Lung microvascular endothelial cell (primary cell): Measurements from ENCODE around the gene ASIP. TPM values are rescaled to one million over a fixed set of nuclear protein-coding genes. Genes with fewer than 3 reads are reported as not detected.

Experiments
- DNase-seq, 2 donors: peaks; one replicate each; pipeline versions ENCODE4 v3.0.0 to v3.0.0-alpha.2; 2010; ENCODE audit warnings: low read depth in 2 of 2
- total RNA-seq: library from RNA; depleted of rRNA; stranded (reverse); fragments of >200 nt; gene quantifications from 2 replicates; pipeline ENCODE4 v1.2.1, GENCODE V29; 2014

ASIP gene
- total RNA-seq, 1 donor from 2014 or later = not detected

DNA sequence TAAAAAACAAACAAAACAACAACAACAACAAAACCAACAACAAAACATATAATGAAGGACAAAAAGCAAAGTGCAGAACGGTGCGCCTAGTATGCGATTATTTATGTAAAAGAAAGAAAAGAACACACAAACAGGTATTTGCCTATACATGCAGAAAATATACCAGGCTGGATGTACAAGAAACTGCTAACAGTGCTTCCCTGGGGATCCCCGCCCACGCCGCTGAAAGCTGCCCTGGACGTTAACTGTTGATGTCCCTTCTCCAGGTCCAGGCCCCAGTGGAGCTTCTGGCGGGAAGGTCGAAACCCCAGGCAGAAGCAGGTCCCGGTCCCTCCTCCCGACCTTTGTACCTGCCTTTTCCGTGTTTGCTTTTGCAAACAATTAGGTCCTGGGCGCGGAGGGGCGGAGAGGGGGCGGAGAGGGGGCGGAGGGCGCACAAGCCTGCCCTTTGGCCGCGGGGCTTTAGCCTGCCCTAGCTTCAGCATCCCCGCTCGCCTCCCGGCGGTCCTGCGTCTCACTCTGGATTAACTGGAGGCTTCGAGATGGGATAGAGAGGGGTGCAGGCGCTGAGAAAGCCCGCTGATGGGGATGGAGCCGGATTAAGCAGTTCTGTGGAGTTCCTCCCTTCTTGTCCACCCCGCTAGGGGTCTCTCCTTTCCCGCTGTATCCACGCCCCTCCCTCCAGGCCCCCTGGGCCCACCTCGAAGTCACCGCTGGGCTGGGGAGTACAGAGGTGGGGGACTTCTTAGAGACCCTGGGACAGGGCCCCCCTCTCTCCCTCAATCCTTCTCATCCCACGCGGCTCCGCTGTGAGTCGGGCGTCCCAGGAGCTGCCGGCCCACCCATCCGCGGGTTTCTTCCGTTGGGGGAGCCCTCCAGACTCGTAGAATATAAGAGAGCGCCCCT, 70.1 kb downstream of the ASIP start:
- DNase-seq = no peak

DNA sequence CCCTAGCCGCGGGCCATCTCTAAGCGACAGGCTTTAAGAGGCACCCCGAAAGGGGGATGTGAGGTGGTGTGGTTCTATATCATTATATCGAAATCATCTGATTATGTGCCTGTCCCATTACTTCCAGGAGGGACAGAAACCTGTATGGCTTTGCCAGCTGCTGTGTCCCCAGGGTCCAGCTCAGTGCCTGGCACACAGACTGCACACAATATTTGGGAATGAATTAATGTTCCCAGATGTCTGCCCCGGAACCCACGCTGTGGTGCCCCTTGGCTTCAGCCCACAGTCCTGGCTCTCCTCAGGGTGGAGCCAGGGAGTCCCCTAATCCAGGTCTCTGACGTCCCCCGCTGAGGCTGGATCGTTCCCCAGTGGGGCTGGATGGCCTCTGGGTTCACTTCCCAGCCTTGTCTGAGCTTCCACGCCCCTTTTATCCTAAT, 70.8 kb downstream of the ASIP start:
- no peak for DNase-seq

DNA sequence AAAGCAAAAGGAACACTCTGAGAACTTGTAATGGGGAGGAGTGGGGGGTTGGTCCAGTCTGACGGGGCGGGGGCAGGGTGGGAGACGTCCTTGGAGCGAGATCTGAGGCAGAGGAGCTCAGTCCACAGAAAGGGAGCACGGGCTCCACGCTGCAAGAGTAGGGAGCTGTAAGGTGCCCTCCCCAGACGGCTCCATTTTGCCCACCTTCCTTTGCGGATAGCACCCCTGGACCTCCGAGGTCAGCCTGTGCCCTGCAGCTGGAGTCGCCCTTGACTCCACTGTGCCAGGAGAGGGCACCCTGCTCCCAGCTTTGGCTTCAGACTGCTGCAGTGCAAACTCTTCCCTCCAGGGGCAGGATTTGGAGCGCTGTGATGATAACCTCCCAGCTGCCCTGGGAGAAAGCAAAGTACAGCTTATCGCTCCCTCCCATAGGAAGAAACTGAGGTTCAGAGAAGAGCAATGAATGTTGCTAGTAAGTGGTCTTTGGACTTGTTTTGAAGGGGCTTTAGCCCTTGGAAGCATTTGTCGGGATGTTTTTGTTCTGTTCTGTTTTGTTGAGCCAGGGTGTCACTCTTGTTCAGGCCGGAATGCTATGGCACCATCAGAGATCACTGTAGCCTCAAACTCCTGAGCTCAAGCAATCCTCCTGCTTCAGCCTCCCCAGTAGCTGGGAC, 71.5 kb downstream of the ASIP start:
- DNase-seq = peak; percentile 86 to 90

DNA sequence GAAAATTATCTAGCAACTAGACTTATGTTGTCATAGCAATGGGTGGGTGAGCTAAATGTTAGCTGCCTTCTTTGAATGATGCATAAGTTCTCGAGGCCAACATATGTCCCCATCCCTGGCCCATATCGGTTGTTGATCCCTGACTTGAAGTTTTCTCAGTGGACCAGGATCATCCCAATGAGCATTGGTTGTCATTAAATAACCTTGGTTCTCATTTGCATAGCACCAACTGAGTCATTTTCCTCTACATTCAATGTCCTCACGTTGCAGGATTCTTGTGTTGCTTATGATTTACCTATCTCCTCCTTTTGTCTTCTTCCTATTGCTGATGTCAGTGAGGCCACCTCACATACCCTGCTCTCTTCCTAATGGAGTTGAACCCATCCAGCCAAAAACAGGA, 74.0 kb downstream of the ASIP start:
- DNase-seq = no peak

DNA sequence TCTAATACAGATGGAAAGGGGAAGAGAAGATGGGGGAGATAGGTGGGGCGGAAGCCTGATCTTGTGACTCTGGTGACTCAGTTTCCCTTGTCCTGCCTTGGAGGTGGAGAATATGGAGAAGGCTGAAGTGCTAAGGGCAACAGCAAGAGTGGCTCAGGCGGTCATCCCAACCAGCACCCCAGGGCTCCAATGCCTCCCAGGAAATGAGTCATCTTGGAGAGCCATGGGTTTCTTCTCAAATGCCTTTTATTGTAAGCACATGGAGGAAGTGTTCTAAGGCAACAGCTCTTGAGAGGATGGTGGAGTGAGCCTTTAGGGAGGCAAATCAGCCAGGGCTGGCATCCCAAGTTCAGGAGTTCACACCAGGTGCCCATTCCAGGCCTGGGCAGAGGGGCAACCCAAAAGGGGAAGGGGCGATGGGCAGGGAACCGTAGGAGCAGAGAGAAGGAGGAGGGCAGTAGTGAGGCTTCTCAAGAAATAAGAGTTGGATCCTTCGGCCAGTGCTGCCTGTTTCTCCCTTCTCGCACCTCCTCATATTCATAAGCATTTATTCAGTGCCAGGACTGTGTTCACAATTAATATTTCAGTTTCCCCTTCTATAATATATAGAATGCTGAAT, 75.1 kb downstream of the ASIP start:
- DNase-seq = peak in 1 of 2 donors; percentile 28

Other genes starting within 250 kb of the ASIP start
- 54.7 and 61.7 TPM in 2 replicates for gene RALY, start 247.5 kb upstream of the ASIP start, total RNA-seq
- 57.8 and 68.7 TPM in 2 replicates for gene EIF2S2, start 129.2 kb upstream of the ASIP start, total RNA-seq
- gene AHCY, start 61.9 kb downstream of the ASIP start, total RNA-seq = 56.2 and 93.3 TPM in 2 replicates
- 38.6 and 55.2 TPM in 2 replicates for gene ITCH, start 121.8 kb downstream of the ASIP start, total RNA-seq